GM23248 (cell line): ENCODE data around the gene VIM. TPM values are rescaled to one million over a fixed set of nuclear protein-coding genes. Genes with fewer than 3 reads are reported as not detected.

Experiments
- DNase-seq: peaks from one replicate; pipeline ENCODE4 v3.0.0-alpha.2; 2015
- H2AFZ ChIP-seq: fragments of 200-600 bp; sonication (generic); 2 replicates; pipeline ENCODE4 v1.6.1; 2016; ENCODE audit warnings: antibody characterized with exemption
- H3F3A ChIP-seq: fragments of 200-600 bp; sonication (generic); 2 replicates; pipeline ENCODE4 v1.6.1; 2016; ENCODE audit warnings: mild to moderate bottlenecking, antibody characterized with exemption, mixed run types; ENCODE audit not compliant: insufficient read depth
- H3K27ac ChIP-seq: fragments of 200-600 bp; sonication (generic); 2 replicates; pipeline ENCODE4 v1.5.1; 2016; ENCODE audit warnings: mild to moderate bottlenecking
- H3K27me3 ChIP-seq: fragments of 200-600 bp; sonication (generic); replicated peaks from 2 replicates; pipeline ENCODE4 v1.6.1; 2016; ENCODE audit warnings: mild to moderate bottlenecking; ENCODE audit not compliant: insufficient read depth
- H3K36me3 ChIP-seq: fragments of 200-600 bp; sonication (generic); 2 replicates; pipeline ENCODE4 v1.6.1; 2016; ENCODE audit warnings: low read depth, mild to moderate bottlenecking
- H3K4me1 ChIP-seq: fragments of 200-600 bp; sonication (generic); 2 replicates; pipeline ENCODE4 v1.6.1; 2016; ENCODE audit warnings: mild to moderate bottlenecking; ENCODE audit not compliant: insufficient read depth
- H3K4me2 ChIP-seq: fragments of 200-600 bp; sonication (generic); one replicate; pipeline ENCODE4 v1.6.1; 2016; ENCODE audit warnings: mild to moderate bottlenecking; ENCODE audit not compliant: unreplicated experiment
- H3K4me3 ChIP-seq: fragments of 200-600 bp; sonication (generic); 2 replicates; pipeline ENCODE4 v1.5.1; 2016; ENCODE audit warnings: mild to moderate bottlenecking
- H3K79me2 ChIP-seq: fragments of 200-600 bp; sonication (generic); 2 replicates; pipeline ENCODE4 v1.6.1; 2016; ENCODE audit warnings: mild to moderate bottlenecking; ENCODE audit not compliant: insufficient read depth
- H3K9ac ChIP-seq: fragments of 200-600 bp; sonication (generic); 2 replicates; pipeline ENCODE4 v1.6.1; 2016; ENCODE audit warnings: mild to moderate bottlenecking
- H3K9me2 ChIP-seq: fragments of 200-600 bp; sonication (generic); 2 replicates; pipeline ENCODE4 v1.6.1; 2016; ENCODE audit warnings: mixed run types, mild to moderate bottlenecking, moderate library complexity; ENCODE audit not compliant: insufficient read depth
- H3K9me3 ChIP-seq: fragments of 200-600 bp; sonication (generic); one replicate; pipeline ENCODE4 v1.6.1; 2017; ENCODE audit warnings: low read depth
- H4K20me1 ChIP-seq: fragments of 200-600 bp; sonication (generic); 2 replicates; pipeline ENCODE4 v1.6.0; 2016; ENCODE audit not compliant: insufficient read depth
- EZH2 ChIP-seq: fragments of 200-600 bp; sonication (generic); IDR thresholded peaks from 2 replicates; pipeline ENCODE4 v1.6.1; 2018; ENCODE audit warnings: antibody characterized with exemption, mild to moderate bottlenecking; ENCODE audit not compliant: insufficient read depth, poor library complexity, severe bottlenecking
- EZH2phosphoT487 ChIP-seq: fragments of 200-600 bp; sonication (generic); IDR thresholded peaks from 2 replicates; pipeline ENCODE4 v1.6.1; 2018; ENCODE audit warnings: antibody characterized with exemption, moderate library complexity, mild to moderate bottlenecking, low read depth; ENCODE audit not compliant: insufficient read depth
- WGBS, 2 experiments: methylation state at CpG; one replicate each; pipeline ENCODE4 v1.1.6; 2015 to 2017; ENCODE audit warnings: low lambda C conversion rate in 2 of 2, low coverage in 1 of 2; ENCODE audit errors: missing lambda C conversion rate in 2 of 2; 5-methylcytosine and 5-hydroxymethylcytosine counted together
- in situ Hi-C: fragments of 300-500 bp; cut with MboI; formaldehyde crosslinking; loops from 2 replicates; pipeline ENCODE4 v1.15.0; 2020
- polyA plus RNA-seq: library from polyadenylated mRNA; unstranded; fragments of >200 nt; fragmentation: Nextera tagmentation; extraction: Ambion mirVana; gene quantifications from 2 replicates; pipeline ENCODE4 v1.2.1, GENCODE V29; 2016
- total RNA-seq: library from RNA; depleted of rRNA; stranded (reverse); fragments of >200 nt; shearing (Covaris generic); gene quantifications from 2 replicates; pipeline ENCODE4 v1.2.3, GENCODE V29; 2014

VIM gene
- total and polyA plus RNA-seq, 2 experiments from 2014 or later = 3,784 to 10,031 TPM

DNA sequence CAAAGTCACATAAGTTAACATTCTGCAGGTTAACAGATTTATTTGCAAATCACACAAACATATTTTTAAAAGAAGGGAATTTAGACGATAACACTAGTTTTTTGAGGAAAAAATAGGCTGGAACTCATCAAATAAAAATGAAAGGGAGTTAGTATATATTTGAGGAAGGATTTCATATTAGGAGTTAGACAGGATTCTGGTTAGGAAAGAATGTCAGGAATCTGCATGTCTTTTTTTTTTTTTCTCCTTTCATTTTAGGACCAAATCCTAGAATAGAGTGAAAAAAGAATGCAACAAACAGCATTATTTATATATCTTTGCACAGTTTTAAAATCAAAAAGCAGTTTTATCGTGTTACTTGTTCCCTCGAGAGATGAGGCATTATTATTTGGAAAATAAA is 17.7 kb upstream of the VIM start:
- peak overlapping the region; percentile 82 for H3K27ac ChIP-seq
- WGBS, 2 experiments = 6 to 7% methylated on average over 3 of the region's 3 CpGs
- H3K79me2 ChIP-seq = peaks cover 52% of the 10 kb centered on the region
- no peaks in the 10 kb centered on the region for H4K20me1 ChIP-seq
- no peaks in the 10 kb centered on the region for H3K9me3 ChIP-seq
- peak overlapping the region; percentile 69 for H3K4me3 ChIP-seq
- in situ Hi-C loops = no loop called here
- H3K36me3 ChIP-seq = no peaks in the 10 kb centered on the region
- H3F3A ChIP-seq = peaks cover 49% of the 10 kb centered on the region
- peak; percentile 51 for DNase-seq
- peaks cover 70% of the 10 kb centered on the region for H3K4me1 ChIP-seq
- peak overlapping the region; percentile 41 for H2AFZ ChIP-seq
- TF ChIP-seq EZH2 = no peak
- no peak for TF ChIP-seq EZH2phosphoT487
- H3K9ac ChIP-seq = peak overlapping the region; percentile 73
- H3K9me2 ChIP-seq = no peaks in the 10 kb centered on the region
- H3K27me3 ChIP-seq = no peaks in the 10 kb centered on the region
- peak overlapping the region; percentile 97 for H3K4me2 ChIP-seq

GRCh38 chr10:17212802-17213221 is 15.2 kb upstream of the VIM start:
- in situ Hi-C loops = no loop called here
- H3K9ac ChIP-seq = no peak overlapping the region

DNA sequence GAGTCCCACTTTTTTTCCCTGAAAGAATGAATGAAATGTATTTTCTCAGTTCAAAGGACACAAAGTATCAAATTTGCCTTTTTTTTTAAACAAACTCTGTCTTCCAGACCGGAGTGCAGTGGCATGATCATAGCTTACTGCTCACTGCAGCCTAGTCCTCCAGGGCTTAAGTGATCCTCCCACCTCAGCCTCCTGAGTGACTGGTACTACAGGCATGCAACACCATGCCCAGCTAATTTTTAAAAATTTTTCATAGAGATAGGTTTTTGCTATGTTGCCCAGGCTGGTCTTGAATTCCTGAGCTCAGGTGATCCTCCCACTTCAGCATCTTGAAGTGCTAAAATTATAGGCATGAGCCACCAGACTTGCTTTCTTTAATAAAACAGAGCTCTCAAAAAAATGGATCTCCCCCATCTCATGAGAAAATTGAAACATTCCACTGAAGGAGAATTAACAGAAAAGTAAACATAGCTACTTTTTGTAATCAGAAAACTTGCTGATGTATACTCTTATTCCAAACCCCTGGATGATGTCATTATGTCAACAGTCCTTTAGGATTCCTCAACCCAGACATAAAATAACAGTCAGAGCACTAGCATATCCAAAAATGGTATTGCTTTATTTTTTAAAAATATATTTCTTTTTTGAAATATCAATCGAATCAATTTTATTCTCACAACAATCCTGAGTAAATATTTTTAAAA is 14.2 kb upstream of the VIM start:
- 17 to 23% methylated on average over 2 of the region's 2 CpGs for WGBS, 2 experiments
- Histone ChIP-seq H3K4me1 (peaks cover 77% of the 10 kb centered on the region), H3K4me2 (peak overlapping the region; percentile 86), H3K4me3 (peak overlapping the region; percentile 70), H3F3A (peaks cover 68% of the 10 kb centered on the region), H3K9me3 (no peaks in the 10 kb centered on the region), H3K79me2 (peaks cover 37% of the 10 kb centered on the region), H4K20me1 (no peaks in the 10 kb centered on the region), H3K9me2 (no peaks in the 10 kb centered on the region), H3K9ac (peak overlapping the region; percentile 90), H3K36me3 (no peaks in the 10 kb centered on the region), H2AFZ (no peak overlapping the region), H3K27me3 (no peaks in the 10 kb centered on the region), H3K27ac (peak overlapping the region; percentile 100)
- DNase-seq = peak; percentile 69
- in situ Hi-C loops = no loop called here
- TF ChIP-seq EZH2phosphoT487 = no peak
- no peak for TF ChIP-seq EZH2

More at GRCh38 chr10:17212802-17213221, 15.2 kb upstream of the VIM start:
- Histone ChIP-seq H3K79me2 (peaks cover 43% of the 10 kb centered on the region), H2AFZ (no peak overlapping the region), H3K27ac (peak overlapping the region; percentile 100; the same call in 1 of the 2 replicates), H3K9me2 (no peaks in the 10 kb centered on the region), H3K9me3 (no peaks in the 10 kb centered on the region), H3K36me3 (no peaks in the 10 kb centered on the region), H3K4me2 (no peak overlapping the region), H3K4me1 (peaks cover 76% of the 10 kb centered on the region), H3K27me3 (no peaks in the 10 kb centered on the region), H3K4me3 (no peak overlapping the region), H4K20me1 (no peaks in the 10 kb centered on the region), H3F3A (peaks cover 58% of the 10 kb centered on the region)
- DNase-seq = no peak
- TF ChIP-seq EZH2 (no peak), EZH2phosphoT487 (no peak)

DNA sequence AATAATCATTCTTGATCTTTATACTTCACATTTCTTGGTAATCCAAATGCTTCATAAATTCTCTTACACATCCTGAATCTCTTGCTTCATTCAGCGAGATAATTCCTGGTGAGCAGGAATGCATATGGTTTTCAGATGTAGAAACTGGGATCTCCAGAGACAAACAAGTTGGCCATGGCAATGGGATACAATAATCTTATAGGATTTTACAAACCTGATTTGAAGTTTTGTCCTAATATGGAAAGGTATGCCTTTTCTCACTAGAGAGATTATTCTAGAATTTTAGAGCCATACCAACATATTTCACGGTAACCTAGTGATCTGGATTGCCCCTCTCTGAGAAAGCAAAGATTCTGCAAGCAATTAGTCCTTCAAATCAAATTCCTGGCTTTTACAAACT is 13.5 kb upstream of the VIM start:
- Histone ChIP-seq H3K4me3 (peak overlapping the region; percentile 70), H3K9me3 (no peaks in the 10 kb centered on the region), H3K4me1 (peaks cover 79% of the 10 kb centered on the region), H3K79me2 (peaks cover 39% of the 10 kb centered on the region), H3K9ac (peak overlapping the region; percentile 90), H2AFZ (peak overlapping the region; percentile 70), H3K9me2 (no peaks in the 10 kb centered on the region), H4K20me1 (no peaks in the 10 kb centered on the region), H3K27me3 (no peaks in the 10 kb centered on the region), H3K27ac (peak overlapping the region; percentile 100), H3K4me2 (peak overlapping the region; percentile 86), H3K36me3 (no peaks in the 10 kb centered on the region), H3F3A (peaks cover 70% of the 10 kb centered on the region)
- TF ChIP-seq EZH2 = no peak
- TF ChIP-seq EZH2phosphoT487 = no peak
- in situ Hi-C loops = no loop called here
- DNase-seq = peak; percentile 66
- WGBS, 2 experiments = 0 to 1% methylated on average over 2 of the region's 2 CpGs
